ENCODE data around the gene HCFC1.

The HCFC1 gene

GRCh38 chrX:153903238-153903980 lies 68.2 kb downstream of the HCFC1 start:
- no peak for DNase-seq (ENCODE audit: low read depth)

GRCh38 chrX:153902385-153902784 lies 69.2 kb downstream of the HCFC1 start:
- no peak for DNase-seq (ENCODE audit: low read depth)

GRCh38 chrX:153901753-153902140 lies 69.9 kb downstream of the HCFC1 start:
- DNase-seq (ENCODE audit: low read depth), result no peak

GRCh38 chrX:153900831-153901752 lies 70.5 kb downstream of the HCFC1 start:
- DNase-seq (ENCODE audit: low read depth), result no peak

- no peak for DNase-seq (ENCODE audit: low read depth)
These were observed 73.7 kb downstream of the HCFC1 start for GRCh38 chrX:153897899-153898298.
